GM12875 (cell line): ENCODE measurements around the gene PRKAG2.

Experiments
- H3K4me3 ChIP-seq: one replicate; pipeline ENCODE4 v1.5.1; 2011; ENCODE audit warnings: low read depth, low read length, control low read depth
- TF ChIP-seq, protein P1 (sequence below): IDR thresholded peaks from 2 replicates; pipeline ENCODE4 v1.5.1; 2011; ENCODE audit warnings: low read depth, mild to moderate bottlenecking, control low read depth, inconsistent platforms, low read length, moderate library complexity, borderline replicate concordance; ENCODE audit not compliant: insufficient read depth

PRKAG2 gene

DNA sequence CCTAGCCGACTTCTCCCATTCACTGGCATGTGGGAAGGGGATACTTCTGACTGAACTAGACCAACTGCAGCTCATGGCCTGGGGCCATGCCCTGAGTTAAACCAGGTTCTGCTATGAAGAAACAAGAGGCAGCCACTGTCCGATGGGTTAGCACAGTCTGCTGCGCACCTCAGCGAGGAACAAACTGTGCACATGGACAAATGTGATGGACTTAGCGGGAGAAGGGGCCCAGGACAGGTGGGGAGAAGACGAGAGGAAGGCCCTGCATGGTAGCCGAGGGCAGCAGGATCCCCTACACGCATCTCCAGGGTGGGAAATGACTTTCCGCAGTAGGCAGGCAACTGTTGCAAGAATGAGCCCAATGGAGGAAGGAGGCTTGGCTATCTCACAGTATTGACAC is 115.0 kb downstream of the PRKAG2 start:
- TF ChIP-seq, protein P1, sequence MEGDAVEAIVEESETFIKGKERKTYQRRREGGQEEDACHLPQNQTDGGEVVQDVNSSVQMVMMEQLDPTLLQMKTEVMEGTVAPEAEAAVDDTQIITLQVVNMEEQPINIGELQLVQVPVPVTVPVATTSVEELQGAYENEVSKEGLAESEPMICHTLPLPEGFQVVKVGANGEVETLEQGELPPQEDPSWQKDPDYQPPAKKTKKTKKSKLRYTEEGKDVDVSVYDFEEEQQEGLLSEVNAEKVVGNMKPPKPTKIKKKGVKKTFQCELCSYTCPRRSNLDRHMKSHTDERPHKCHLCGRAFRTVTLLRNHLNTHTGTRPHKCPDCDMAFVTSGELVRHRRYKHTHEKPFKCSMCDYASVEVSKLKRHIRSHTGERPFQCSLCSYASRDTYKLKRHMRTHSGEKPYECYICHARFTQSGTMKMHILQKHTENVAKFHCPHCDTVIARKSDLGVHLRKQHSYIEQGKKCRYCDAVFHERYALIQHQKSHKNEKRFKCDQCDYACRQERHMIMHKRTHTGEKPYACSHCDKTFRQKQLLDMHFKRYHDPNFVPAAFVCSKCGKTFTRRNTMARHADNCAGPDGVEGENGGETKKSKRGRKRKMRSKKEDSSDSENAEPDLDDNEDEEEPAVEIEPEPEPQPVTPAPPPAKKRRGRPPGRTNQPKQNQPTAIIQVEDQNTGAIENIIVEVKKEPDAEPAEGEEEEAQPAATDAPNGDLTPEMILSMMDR, result no peak
- no peak overlapping the region for H3K4me3 ChIP-seq

DNA sequence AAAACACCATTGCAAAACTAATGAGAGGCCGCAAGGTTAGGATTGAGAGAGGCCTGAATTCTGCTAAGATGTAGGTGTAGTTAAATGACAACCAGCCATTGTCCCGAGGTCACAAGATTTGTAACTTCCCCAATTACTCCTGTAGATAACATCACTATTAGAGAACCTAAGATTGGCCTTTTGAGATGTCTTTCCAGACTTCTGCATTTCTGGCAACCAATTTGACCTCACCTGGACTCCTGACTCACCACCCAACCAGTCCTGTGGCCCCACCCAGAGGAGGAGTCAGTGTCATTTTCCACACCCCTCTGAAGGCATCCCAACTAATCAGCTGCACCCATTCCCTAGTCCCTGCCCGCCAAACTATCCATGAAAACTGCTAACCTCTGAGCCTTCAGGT is 115.7 kb downstream of the PRKAG2 start:
- no peak overlapping the region for H3K4me3 ChIP-seq
- TF ChIP-seq, protein P1, result no peak

DNA sequence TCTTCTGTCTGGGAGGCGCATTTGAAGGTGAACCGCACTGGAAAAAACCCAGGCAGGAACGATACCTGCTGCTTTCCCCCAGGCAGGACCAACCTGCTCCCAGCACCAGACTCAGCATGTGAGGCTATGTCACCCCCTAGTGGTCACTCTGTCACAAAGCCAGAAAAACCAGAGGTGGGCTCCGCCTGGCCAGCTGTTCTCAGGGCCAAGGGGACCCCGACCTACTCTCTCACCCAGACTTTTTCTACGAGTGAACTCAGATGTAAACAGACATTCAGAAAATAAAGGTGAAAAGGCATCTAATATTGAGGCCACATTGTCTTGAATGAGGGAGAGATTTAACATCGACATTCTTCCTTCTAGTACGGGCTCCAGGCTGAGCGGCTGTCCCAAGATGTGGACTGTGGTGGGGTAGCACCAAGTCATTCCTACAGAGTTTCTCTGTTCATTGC is 117.3 kb downstream of the PRKAG2 start:
- H3K4me3 ChIP-seq, result no peak overlapping the region
- TF ChIP-seq, protein P1, result peak; percentile 87

DNA sequence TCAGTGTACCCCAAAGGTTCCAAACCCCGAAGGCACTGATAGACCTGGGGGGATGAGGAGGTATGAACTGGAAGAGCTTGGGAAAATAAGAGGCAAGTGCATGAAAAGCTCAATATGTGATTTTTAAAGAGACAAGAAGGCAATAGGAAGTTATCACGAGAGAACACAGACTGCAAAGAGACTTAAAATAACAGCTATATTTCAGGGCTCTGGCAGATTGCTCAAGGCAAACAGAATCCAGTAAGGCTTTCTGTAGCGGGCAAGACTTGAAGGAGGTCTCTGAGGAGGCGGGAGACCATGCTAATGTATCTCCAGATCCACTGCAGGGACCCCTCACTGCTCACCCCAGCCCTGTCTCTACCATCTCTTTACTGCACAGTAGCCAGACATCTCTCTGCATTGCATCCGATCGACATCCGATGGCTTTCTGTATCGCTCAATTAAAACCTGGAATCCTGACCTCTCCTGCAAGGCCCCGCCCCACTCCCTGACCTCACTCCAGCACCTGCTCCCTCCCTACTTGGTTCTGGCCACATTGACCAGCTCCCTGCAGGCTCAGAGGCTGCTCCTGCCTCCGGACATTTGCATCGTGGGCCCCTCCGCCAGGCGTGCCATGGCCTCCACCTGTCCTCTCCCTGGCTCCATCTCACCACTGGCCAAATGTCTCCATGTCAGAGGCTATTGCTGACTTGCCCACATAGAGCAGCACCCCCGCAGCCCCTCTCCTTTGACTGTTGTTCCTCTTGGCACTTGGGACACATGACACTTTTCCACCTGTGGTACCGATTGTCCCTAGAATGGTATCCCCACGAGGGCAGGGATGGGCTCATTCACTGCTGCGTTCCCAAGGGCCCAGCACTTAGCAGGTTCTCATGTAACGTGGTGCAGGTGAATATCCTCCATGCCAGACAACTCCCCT is 118.0 kb downstream of the PRKAG2 start:
- TF ChIP-seq, protein P1, result no peak
- no peak overlapping the region for H3K4me3 ChIP-seq

DNA sequence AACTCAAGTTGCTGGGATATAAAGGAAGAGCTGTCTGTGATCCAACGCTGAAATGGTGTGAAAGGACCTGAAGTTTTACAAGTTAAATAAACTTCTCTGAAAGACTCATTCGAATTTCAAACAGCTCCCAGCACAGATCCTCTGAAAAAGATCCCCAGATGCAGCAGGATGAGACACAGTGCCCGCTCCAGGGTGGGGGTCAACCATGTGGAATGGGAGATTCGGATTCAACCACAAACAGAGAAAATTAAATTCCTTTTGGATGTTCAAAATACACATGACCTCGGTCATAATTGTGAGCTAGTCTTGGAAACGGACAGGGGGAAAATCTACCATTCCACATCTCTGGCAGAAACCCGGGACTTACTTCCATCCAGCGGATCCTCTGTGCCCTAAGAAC is 119.6 kb downstream of the PRKAG2 start:
- TF ChIP-seq, protein P1, result no peak

DNA sequence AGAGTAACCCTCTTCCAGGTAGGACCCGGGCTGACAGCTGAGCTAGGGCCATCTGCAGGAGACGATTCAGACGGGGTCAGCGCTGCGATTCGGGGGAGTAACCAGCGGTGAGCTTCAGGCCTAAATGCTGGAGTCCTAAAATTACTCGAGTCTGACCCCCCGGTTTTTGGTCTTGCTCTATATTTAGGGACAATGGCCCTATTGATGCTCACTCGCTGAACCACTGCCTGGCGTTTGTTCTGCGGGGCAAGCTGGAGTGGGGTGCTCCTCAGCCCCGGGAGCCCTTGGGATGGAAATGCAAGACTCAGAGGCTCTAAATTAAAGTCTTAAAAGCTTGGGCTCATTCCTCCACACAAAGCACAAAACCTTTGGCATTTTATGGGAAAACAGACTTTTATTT is 120.0 kb downstream of the PRKAG2 start:
- H3K4me3 ChIP-seq, result no peak overlapping the region
- TF ChIP-seq, protein P1, result no peak

More for the DNA sequence above, 119.6 kb downstream of the PRKAG2 start:
- H3K4me3 ChIP-seq, result no peak overlapping the region
